GM21717 (cell line): ENCODE data around the gene THSD7B.
A peak's percentile ranks its signal among the peaks of the same experiment; 100 is the strongest.

Source experiments
- ATAC-seq: cut with Tn5 transposase; IDR thresholded peaks from one replicate; pipeline ENCODE4 v1.9.1; 2021; ENCODE audit warnings: mild to moderate bottlenecking, moderate library complexity; ENCODE audit not compliant: unreplicated experiment

THSD7B gene

GRCh38 chr2:136798766-136799165 is 33.4 kb downstream of the THSD7B start:
- no peak for ATAC-seq

GRCh38 chr2:136801661-136802060 is 36.3 kb downstream of the THSD7B start:
- no peak for ATAC-seq

- ATAC-seq: no peak
These were observed 44.7 kb downstream of the THSD7B start for GRCh38 chr2:136809998-136810397.

GRCh38 chr2:136818839-136819238 is 53.5 kb downstream of the THSD7B start:
- no peak for ATAC-seq

- no peak for ATAC-seq
These were observed 57.9 kb downstream of the THSD7B start for GRCh38 chr2:136823291-136823690.

- no peak for ATAC-seq
These were observed 62.8 kb downstream of the THSD7B start for GRCh38 chr2:136828162-136828561.

GRCh38 chr2:136828774-136829173 is 63.4 kb downstream of the THSD7B start:
- ATAC-seq: no peak

- ATAC-seq: no peak
These were observed 79.2 kb downstream of the THSD7B start for GRCh38 chr2:136844546-136844945.

GRCh38 chr2:136858656-136859055 is 93.3 kb downstream of the THSD7B start:
- no peak for ATAC-seq

- no peak for ATAC-seq
These were observed 95.2 kb downstream of the THSD7B start for GRCh38 chr2:136860443-136860958.

GRCh38 chr2:136863468-136863867 is 98.1 kb downstream of the THSD7B start:
- no peak for ATAC-seq

- no peak for ATAC-seq
These were observed 98.5 kb downstream of the THSD7B start for GRCh38 chr2:136863874-136864273.

GRCh38 chr2:136871424-136871823 is 106.1 kb downstream of the THSD7B start:
- no peak for ATAC-seq

- ATAC-seq: peak; percentile 64
These were observed 108.9 kb downstream of the THSD7B start for GRCh38 chr2:136874258-136874657.

- ATAC-seq: no peak
These were observed 125.8 kb downstream of the THSD7B start for GRCh38 chr2:136891100-136891499.

- no peak for ATAC-seq
These were observed 128.8 kb downstream of the THSD7B start for GRCh38 chr2:136894007-136894634.

GRCh38 chr2:136901732-136902131 is 136.4 kb downstream of the THSD7B start:
- ATAC-seq: no peak

- no peak for ATAC-seq
These were observed 140.4 kb downstream of the THSD7B start for GRCh38 chr2:136905779-136906178.

- ATAC-seq: no peak
These were observed 144.4 kb downstream of the THSD7B start for GRCh38 chr2:136909777-136910176.

GRCh38 chr2:136916131-136916530 is 150.8 kb downstream of the THSD7B start:
- no peak for ATAC-seq

- ATAC-seq: no peak
These were observed 152.1 kb downstream of the THSD7B start for GRCh38 chr2:136917411-136917881.

- no peak for ATAC-seq
These were observed 154.3 kb downstream of the THSD7B start for GRCh38 chr2:136919682-136920081.
